Endothelial cell of umbilical vein (primary cell): ENCODE measurements around the gene KDM5B. TPM values are rescaled to one million over a fixed set of nuclear protein-coding genes. Genes with fewer than 3 reads are reported as not detected.
"Not testable (repeated sequence)": the region's sequence is repeated elsewhere in the genome, so short reads cannot be mapped to it uniquely, and the experiment has no call there.

Source experiments
- BruUV-seq: library from RNA; stranded (reverse); fragments of 400-500 nt; replicated peaks from 2 replicates; lab custom pipeline; 2021; lab: Mats Ljungman, UMichigan
- CTCF ChIA-PET: fragments of 300-600, 350-600 bp; sonication (Branson Sonifier 250); formaldehyde crosslinking; loops from one replicate; lab custom pipeline; 2021; ENCODE audit warnings: antibody characterized with exemption, inconsistent platforms; lab: Charles Lee
- POLR2A ChIA-PET: fragments of 300-600, 350-600 bp; sonication (Branson Sonifier 250); formaldehyde crosslinking; loops from one replicate; lab custom pipeline; 2021; ENCODE audit warnings: antibody characterized with exemption, inconsistent platforms; lab: Charles Lee
- DNase-seq: peaks from one replicate; pipeline ENCODE4 v3.0.0-alpha.2; 2011; ENCODE audit warnings: low read depth, low spot score
- FAIRE-seq: peaks from 2 replicates; lab custom pipeline; 2011; peaks lifted over from hg19 to GRCh38; lab: Jason Lieb, UNC
- H2AFZ ChIP-seq: 2 replicates; pipeline ENCODE4 v1.6.0; 2012; ENCODE audit warnings: low read depth, low read length, control low read depth, inconsistent platforms
- H3K27ac ChIP-seq: 2 replicates; pipeline ENCODE4 v1.5.1; 2011; ENCODE audit warnings: low read depth, mild to moderate bottlenecking, control low read depth, low read length, moderate library complexity; ENCODE audit not compliant: insufficient read depth
- H3K27me3 ChIP-seq, 2 experiments: 2 replicates each; pipeline versions ENCODE4 v1.6.0 to v1.6.1; 2011; ENCODE audit warnings: low read length in 2 of 2, mixed read lengths in 1 of 2; ENCODE audit not compliant: control insufficient read depth in 2 of 2, insufficient read depth in 2 of 2
- H3K36me3 ChIP-seq, 2 experiments: 2 replicates in 1 of 2; 3 replicates in 1 of 2; pipeline ENCODE4 v1.5.1; 2011; ENCODE audit warnings: low read length in 2 of 2, mild to moderate bottlenecking in 1 of 2, moderate library complexity in 1 of 2; ENCODE audit not compliant: control insufficient read depth in 2 of 2, insufficient read depth in 2 of 2; ENCODE audit errors: extremely low read depth in 1 of 2
- H3K4me1 ChIP-seq: 3 replicates; pipeline ENCODE4 v1.5.1; 2011; ENCODE audit warnings: mild to moderate bottlenecking, low read length; ENCODE audit not compliant: control insufficient read depth, insufficient read depth; ENCODE audit errors: extremely low read depth
- H3K4me2 ChIP-seq: 2 replicates; pipeline ENCODE4 v1.6.1; 2011; ENCODE audit warnings: low read length, control low read depth, mixed read lengths; ENCODE audit not compliant: insufficient read depth
- H3K4me3 ChIP-seq, 3 experiments: fragments of 200-600 bp in 1 of 3; sonication (generic), shearing (Covaris generic) in 1 of 3; replicated peaks in 1 of 3; 2 replicates each; pipeline ENCODE4 v1.5.1; 2011 to 2016; ENCODE audit warnings: control low read depth in 3 of 3, low read length in 3 of 3, mild to moderate bottlenecking in 2 of 3, inconsistent platforms in 1 of 3, low read depth in 1 of 3, moderate library complexity in 1 of 3; ENCODE audit not compliant: insufficient read depth in 1 of 3
- H3K79me2 ChIP-seq: 2 replicates; pipeline ENCODE4 v1.6.0; 2012; ENCODE audit warnings: low read length, inconsistent platforms; ENCODE audit not compliant: control insufficient read depth, insufficient read depth
- H3K9ac ChIP-seq: replicated peaks from 2 replicates; pipeline ENCODE3; 2011; ENCODE audit warnings: low read length, control low read depth; ENCODE audit not compliant: insufficient read depth; ENCODE audit errors: extremely low read depth
- H3K9me1 ChIP-seq: replicated peaks from 3 replicates; pipeline ENCODE4 v1.6.0; 2011; ENCODE audit warnings: mild to moderate bottlenecking, low read length; ENCODE audit not compliant: control insufficient read depth, insufficient read depth; ENCODE audit errors: extremely low read depth
- H3K9me3 ChIP-seq: replicated peaks from 2 replicates; pipeline ENCODE4 v1.5.1; 2012; ENCODE audit warnings: low read length, inconsistent platforms; ENCODE audit not compliant: control insufficient read depth, insufficient read depth
- H4K20me1 ChIP-seq: replicated peaks from 2 replicates; pipeline ENCODE3; 2011; ENCODE audit warnings: mild to moderate bottlenecking, low read length; ENCODE audit not compliant: control insufficient read depth, insufficient read depth; ENCODE audit errors: extremely low read depth
- EZH2 ChIP-seq: IDR thresholded peaks from 2 replicates; pipeline ENCODE4 v1.6.1; 2012; ENCODE audit warnings: borderline replicate concordance, low read depth, mild to moderate bottlenecking, moderate library complexity, low read length, inconsistent platforms; ENCODE audit not compliant: severe bottlenecking
- FOS ChIP-seq: IDR thresholded peaks from 2 replicates; pipeline ENCODE4 v1.6.1; 2011; ENCODE audit warnings: mild to moderate bottlenecking, low read length, moderate library complexity, borderline replicate concordance; ENCODE audit not compliant: insufficient read depth
- GATA2 ChIP-seq: IDR thresholded peaks from 2 replicates; pipeline ENCODE4 v1.7.0; 2011; ENCODE audit warnings: low read depth, mild to moderate bottlenecking, moderate library complexity, mixed read lengths, low read length; ENCODE audit not compliant: insufficient read length, insufficient read depth
- JUN ChIP-seq: IDR thresholded peaks from 2 replicates; pipeline ENCODE4 v1.6.1; 2011; ENCODE audit warnings: borderline replicate concordance, low read depth; ENCODE audit not compliant: insufficient read length, insufficient read depth
- MYC ChIP-seq: IDR thresholded peaks from one replicate; pipeline ENCODE4 v1.6.1; 2011; ENCODE audit warnings: mild to moderate bottlenecking, low read depth, low read length
- POLR2A ChIP-seq: IDR thresholded peaks from 2 replicates; pipeline ENCODE4 v1.6.1; 2012; ENCODE audit warnings: low read depth, mild to moderate bottlenecking, control low read depth, low read length
- POLR2AphosphoS5 ChIP-seq: IDR thresholded peaks from 2 replicates; pipeline ENCODE4 v1.6.1; 2012; ENCODE audit warnings: low read depth, mild to moderate bottlenecking, control low read depth, low read length, moderate library complexity; ENCODE audit not compliant: insufficient read depth
- dilution Hi-C: fragments of 300-500 bp; cut with MboI; formaldehyde crosslinking; loops from one replicate; pipeline ENCODE4 v1.15.0; 2019; ENCODE audit warnings: low sequenced_read_pairs; ENCODE audit not compliant: extremely low pct_ligation_motif_present
- intact Hi-C: fragments of 100-400 bp; cut with micrococcal nuclease; formaldehyde crosslinking; loops from one replicate; pipeline ENCODE4 v1.10.0; 2022
- polyA plus RNA-seq, 4 experiments: library from polyadenylated mRNA; depleted of rRNA in 3 of 4; stranded (reverse) in 3 of 4; unstranded in 1 of 4; fragments of >200 nt; gene quantifications; 2 replicates each; pipeline versions ENCODE4 v1.2.1 to v1.2.3, GENCODE V29; 2011 to 2012; ENCODE audit warnings: missing spikeins in 1 of 4
- total RNA-seq: library from RNA; stranded (reverse); gene quantifications from 2 replicates; pipeline ENCODE4 v1.2.3, GENCODE V29; 2021
- TF ChIP-seq, protein P1 (sequence below), 2 donors: IDR thresholded peaks; 1 replicate in 1 of 2; 2 replicates in 1 of 2; pipeline ENCODE4 v1.5.1; 2011; ENCODE audit warnings: low read length in 2 of 2, mild to moderate bottlenecking in 2 of 2, moderate library complexity in 2 of 2, control low read depth in 1 of 2, inconsistent platforms in 1 of 2, low read depth in 1 of 2; ENCODE audit not compliant: insufficient read depth in 1 of 2; ENCODE audit errors: extremely low read depth in 1 of 2
- TF ChIP-seq, protein P2 (sequence below): IDR thresholded peaks from 2 replicates; pipeline ENCODE4 v1.6.1; 2011; ENCODE audit not compliant: insufficient read depth, insufficient read length

Gene KDM5B
- total and polyA plus RNA-seq, 2 donors (not counting 3 experiments of a cell fraction or from before 2014, with no cell fraction given): 25.2 to 65.5 TPM

DNA sequence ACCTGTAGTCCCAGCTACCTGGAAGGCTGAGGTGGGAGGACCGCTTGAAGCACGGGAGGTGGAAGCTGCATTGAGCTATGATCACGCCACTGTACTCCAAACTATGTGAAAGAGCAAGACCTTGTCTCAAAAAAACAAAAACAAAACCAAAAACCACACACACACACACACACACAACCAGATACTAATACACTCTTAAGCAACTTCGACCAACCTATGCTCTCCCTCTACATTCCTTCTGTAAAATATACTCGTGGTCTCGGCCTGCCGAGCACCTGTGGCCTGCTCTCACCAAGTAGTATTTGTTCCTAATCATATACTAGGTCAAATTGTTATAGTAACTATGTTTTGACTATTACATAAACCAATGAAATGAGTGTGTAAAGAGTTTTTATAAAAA is 84.5 kb downstream of the KDM5B start:
- CTCF ChIA-PET: interaction anchor here (1.3 to 1.6 kb wide), 2 partner anchors 8 to 13 kb away, joined by 3 read pairs; partner anchors contain the start of gene SYT2
- Histone ChIP-seq H3K79me2 (no peaks in the 10 kb centered on the region), H3K36me3 (peaks cover 2 to 10% of the 10 kb centered on the region in 2 experiments), H4K20me1 (no peaks in the 10 kb centered on the region), H2AFZ (no peak overlapping the region), H3K9ac (no peak overlapping the region), H3K9me1 (no peaks in the 10 kb centered on the region), H3K27me3 (no peaks in the 10 kb centered on the region), H3K4me3 (no peak overlapping the region), H3K9me3 (no peaks in the 10 kb centered on the region), H3K4me1 (no peaks in the 10 kb centered on the region), H3K4me2 (no peak overlapping the region), H3K27ac (no peak overlapping the region)
- TF ChIP-seq EZH2: no peak
- no peak for TF ChIP-seq POLR2A
- TF ChIP-seq, protein P1, sequence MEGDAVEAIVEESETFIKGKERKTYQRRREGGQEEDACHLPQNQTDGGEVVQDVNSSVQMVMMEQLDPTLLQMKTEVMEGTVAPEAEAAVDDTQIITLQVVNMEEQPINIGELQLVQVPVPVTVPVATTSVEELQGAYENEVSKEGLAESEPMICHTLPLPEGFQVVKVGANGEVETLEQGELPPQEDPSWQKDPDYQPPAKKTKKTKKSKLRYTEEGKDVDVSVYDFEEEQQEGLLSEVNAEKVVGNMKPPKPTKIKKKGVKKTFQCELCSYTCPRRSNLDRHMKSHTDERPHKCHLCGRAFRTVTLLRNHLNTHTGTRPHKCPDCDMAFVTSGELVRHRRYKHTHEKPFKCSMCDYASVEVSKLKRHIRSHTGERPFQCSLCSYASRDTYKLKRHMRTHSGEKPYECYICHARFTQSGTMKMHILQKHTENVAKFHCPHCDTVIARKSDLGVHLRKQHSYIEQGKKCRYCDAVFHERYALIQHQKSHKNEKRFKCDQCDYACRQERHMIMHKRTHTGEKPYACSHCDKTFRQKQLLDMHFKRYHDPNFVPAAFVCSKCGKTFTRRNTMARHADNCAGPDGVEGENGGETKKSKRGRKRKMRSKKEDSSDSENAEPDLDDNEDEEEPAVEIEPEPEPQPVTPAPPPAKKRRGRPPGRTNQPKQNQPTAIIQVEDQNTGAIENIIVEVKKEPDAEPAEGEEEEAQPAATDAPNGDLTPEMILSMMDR (IDR thresholded peaks at IDR 0.05; ENCODE audit: extremely low read depth in 1 of 2, insufficient read depth in 1 of 2, low read depth in 1 of 2, low read length in 2 of 2): no peak
- no peak for TF ChIP-seq POLR2AphosphoS5
- TF ChIP-seq FOS: no peak
- no peak for TF ChIP-seq MYC
- no peak for TF ChIP-seq JUN
- TF ChIP-seq, protein P2, sequence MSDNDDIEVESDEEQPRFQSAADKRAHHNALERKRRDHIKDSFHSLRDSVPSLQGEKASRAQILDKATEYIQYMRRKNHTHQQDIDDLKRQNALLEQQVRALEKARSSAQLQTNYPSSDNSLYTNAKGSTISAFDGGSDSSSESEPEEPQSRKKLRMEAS: no peak
- no peak for TF ChIP-seq GATA2
- FAIRE-seq (no peak), DNase-seq (no peak)
- POLR2A ChIA-PET: no interaction called here
- intact Hi-C loops: no loop called here
- BruUV-seq: no TSS peak
- dilution Hi-C loops: no loop called here

DNA sequence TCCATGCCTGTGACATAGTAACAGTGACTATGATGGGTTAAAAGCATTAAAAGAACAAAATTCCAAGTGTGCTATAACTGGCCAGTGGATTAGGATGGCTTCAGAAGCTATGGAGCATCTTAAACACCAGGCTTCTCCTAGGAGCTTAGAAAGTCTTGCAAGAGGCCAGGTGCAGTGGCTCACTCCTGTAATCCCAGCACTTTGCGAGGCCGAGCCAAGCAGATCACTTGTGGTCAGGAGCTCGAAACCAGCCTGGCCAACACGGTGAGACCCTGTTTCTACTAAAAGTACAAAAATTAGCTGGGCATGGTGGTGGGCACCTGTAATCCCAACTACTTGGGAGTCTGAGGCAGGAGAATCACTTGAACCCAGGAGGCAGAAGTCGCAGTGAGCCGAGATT is 85.2 kb downstream of the KDM5B start:
- H3K9me1 ChIP-seq, FAIRE-seq, H3K4me3 ChIP-seq, H3K9ac ChIP-seq, H2AFZ ChIP-seq, H3K27me3 ChIP-seq, H4K20me1 ChIP-seq, H3K27ac ChIP-seq, POLR2A ChIA-PET, H3K36me3 ChIP-seq, BruUV-seq, CTCF ChIA-PET, intact Hi-C loops, DNase-seq, H3K4me2 ChIP-seq, H3K4me1 ChIP-seq, H3K79me2 ChIP-seq, H3K9me3 ChIP-seq, dilution Hi-C loops: not testable (repeated sequence)
